ENCODE data around the gene TRIP10.

DNA sequence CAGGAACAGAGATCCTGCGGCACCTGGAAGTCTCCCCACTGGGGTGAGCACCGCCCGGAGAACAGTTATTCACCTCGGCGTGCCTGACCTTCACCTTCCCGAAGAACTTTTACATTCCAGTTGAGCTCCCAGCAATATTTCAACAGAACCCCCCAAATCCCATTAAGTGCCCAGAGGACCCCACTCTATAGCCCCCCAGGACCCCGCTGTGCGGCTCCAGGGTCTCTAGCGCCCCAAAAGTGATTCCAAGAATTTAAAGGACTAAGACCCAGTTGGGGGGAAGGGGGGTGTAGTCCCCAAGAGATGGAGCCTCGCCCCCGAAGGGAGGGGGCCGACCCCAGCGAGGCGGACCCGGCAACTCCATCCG is 2.6 kb upstream of the TRIP10 start:
- TF ChIP-seq, protein P1, sequence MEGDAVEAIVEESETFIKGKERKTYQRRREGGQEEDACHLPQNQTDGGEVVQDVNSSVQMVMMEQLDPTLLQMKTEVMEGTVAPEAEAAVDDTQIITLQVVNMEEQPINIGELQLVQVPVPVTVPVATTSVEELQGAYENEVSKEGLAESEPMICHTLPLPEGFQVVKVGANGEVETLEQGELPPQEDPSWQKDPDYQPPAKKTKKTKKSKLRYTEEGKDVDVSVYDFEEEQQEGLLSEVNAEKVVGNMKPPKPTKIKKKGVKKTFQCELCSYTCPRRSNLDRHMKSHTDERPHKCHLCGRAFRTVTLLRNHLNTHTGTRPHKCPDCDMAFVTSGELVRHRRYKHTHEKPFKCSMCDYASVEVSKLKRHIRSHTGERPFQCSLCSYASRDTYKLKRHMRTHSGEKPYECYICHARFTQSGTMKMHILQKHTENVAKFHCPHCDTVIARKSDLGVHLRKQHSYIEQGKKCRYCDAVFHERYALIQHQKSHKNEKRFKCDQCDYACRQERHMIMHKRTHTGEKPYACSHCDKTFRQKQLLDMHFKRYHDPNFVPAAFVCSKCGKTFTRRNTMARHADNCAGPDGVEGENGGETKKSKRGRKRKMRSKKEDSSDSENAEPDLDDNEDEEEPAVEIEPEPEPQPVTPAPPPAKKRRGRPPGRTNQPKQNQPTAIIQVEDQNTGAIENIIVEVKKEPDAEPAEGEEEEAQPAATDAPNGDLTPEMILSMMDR (conservative IDR thresholded peaks at IDR 0.05 in 1 of 2, IDR thresholded peaks at IDR 0.05 in 1 of 2; ENCODE audit: extremely low read depth in 1 of 2, insufficient read depth in 1 of 2, low read depth in 1 of 2, low read length in 2 of 2): no peak
- TF ChIP-seq EZH2 (IDR thresholded peaks at IDR 0.05; ENCODE audit: borderline replicate concordance, low read length): no peak
